Karpas-422 (cell line): Measurements from ENCODE around the gene CCDC85A. TPM values are rescaled to one million over a fixed set of nuclear protein-coding genes. Genes with fewer than 3 reads are reported as not detected.

Experiments used
- DNase-seq: peaks from one replicate; pipeline ENCODE4 v3.0.0-alpha.2; 2015
- H2AFZ ChIP-seq: fragments of 200-600 bp; sonication (generic); 2 replicates; pipeline ENCODE4 v1.6.1; 2014; ENCODE audit warnings: antibody characterized with exemption, low read length, mixed read lengths
- H3K27ac ChIP-seq: fragments of 200-600 bp; sonication (generic); 2 replicates; pipeline ENCODE4 v1.5.1; 2014; ENCODE audit warnings: mild to moderate bottlenecking, low read length, moderate library complexity
- H3K27me3 ChIP-seq: fragments of 200-600 bp; sonication (generic); 2 replicates; pipeline ENCODE4 v1.6.1; 2014; ENCODE audit warnings: low read length, mixed read lengths
- H3K36me3 ChIP-seq: fragments of 200-600 bp; sonication (generic); 2 replicates; pipeline ENCODE4 v1.6.1; 2014; ENCODE audit warnings: low read length, mixed read lengths; ENCODE audit not compliant: insufficient read depth
- H3K4me1 ChIP-seq: fragments of 200-600 bp; sonication (generic); 2 replicates; pipeline ENCODE4 v1.6.1; 2014; ENCODE audit warnings: mild to moderate bottlenecking, low read length, mixed read lengths
- H3K4me2 ChIP-seq: fragments of 200-600 bp; sonication (generic); 2 replicates; pipeline ENCODE4 v1.6.1; 2014; ENCODE audit warnings: low read length, low read depth, mild to moderate bottlenecking; ENCODE audit not compliant: poor library complexity, severe bottlenecking
- H3K4me3 ChIP-seq: fragments of 200-600 bp; sonication (generic); 2 replicates; pipeline ENCODE4 v1.5.1; 2014; ENCODE audit warnings: mild to moderate bottlenecking, antibody characterized with exemption, low read length, mixed read lengths
- H3K79me2 ChIP-seq: fragments of 200-600 bp; sonication (generic); 2 replicates; pipeline ENCODE4 v1.6.1; 2014; ENCODE audit warnings: mild to moderate bottlenecking, low read length, mixed read lengths
- H3K9ac ChIP-seq: fragments of 200-600 bp; sonication (generic); 2 replicates; pipeline ENCODE4 v1.6.0; 2014; ENCODE audit warnings: low read length
- H3K9me2 ChIP-seq: fragments of 200-600 bp; sonication (generic), shearing (Covaris generic); replicated peaks from 2 replicates; pipeline ENCODE4 v1.6.0; 2014; ENCODE audit warnings: mild to moderate bottlenecking, low read length, moderate library complexity; ENCODE audit not compliant: insufficient read depth
- H3K9me3 ChIP-seq: fragments of 300-700, 200-600 bp; sonication (generic); 2 replicates; pipeline ENCODE4 v1.6.1; 2014; ENCODE audit warnings: low read length, mixed read lengths
- H4K20me1 ChIP-seq: fragments of 200-600 bp; sonication (generic); 2 replicates; pipeline ENCODE4 v1.6.1; 2014; ENCODE audit warnings: mild to moderate bottlenecking, antibody characterized with exemption, low read length, low read depth; ENCODE audit not compliant: insufficient read depth
- total RNA-seq: library from RNA; depleted of rRNA; stranded (reverse); fragments of >200 nt; shearing (Covaris generic); gene quantifications from 2 replicates; pipeline ENCODE4 v1.2.3, GENCODE V29; 2014; ENCODE audit warnings: low replicate concordance

CCDC85A gene
- total RNA-seq, 1 experiment from 2014 or later: not detected

- Histone ChIP-seq H3K79me2 (no peaks in the 10 kb centered on the region), H3K4me1 (no peaks in the 10 kb centered on the region), H2AFZ (no peak overlapping the region), H3K9ac (no peak overlapping the region), H3K9me3 (no peaks in the 10 kb centered on the region), H3K27me3 (no peaks in the 10 kb centered on the region), H3K9me2 (no peaks in the 10 kb centered on the region), H3K4me2 (no peak overlapping the region), H4K20me1 (no peaks in the 10 kb centered on the region), H3K36me3 (no peaks in the 10 kb centered on the region), H3K4me3 (no peak overlapping the region), H3K27ac (no peak overlapping the region)
- DNase-seq: no peak
These were observed 766 bp downstream of the CCDC85A start for GRCh38 chr2:56184500-56185011.

GRCh38 chr2:56185101-56185581, 1.4 kb downstream of the CCDC85A start:
- no peak overlapping the region for H3K4me2 ChIP-seq
- H3K36me3 ChIP-seq: no peaks in the 10 kb centered on the region
- no peaks in the 10 kb centered on the region for H3K9me2 ChIP-seq
- no peaks in the 10 kb centered on the region for H3K9me3 ChIP-seq
- no peak overlapping the region for H2AFZ ChIP-seq
- H3K27me3 ChIP-seq: no peaks in the 10 kb centered on the region
- H3K27ac ChIP-seq: no peak overlapping the region
- H4K20me1 ChIP-seq: no peaks in the 10 kb centered on the region
- no peaks in the 10 kb centered on the region for H3K4me1 ChIP-seq
- no peak for DNase-seq
- no peaks in the 10 kb centered on the region for H3K79me2 ChIP-seq
- H3K4me3 ChIP-seq: no peak overlapping the region
- H3K9ac ChIP-seq: no peak overlapping the region

- H3K27ac ChIP-seq: no peak overlapping the region
- H3K4me2 ChIP-seq: no peak overlapping the region
- H3K9me3 ChIP-seq: no peaks in the 10 kb centered on the region
- H3K9ac ChIP-seq: no peak overlapping the region
- no peaks in the 10 kb centered on the region for H3K4me1 ChIP-seq
- no peaks in the 10 kb centered on the region for H3K27me3 ChIP-seq
- H3K4me3 ChIP-seq: no peak overlapping the region
- no peaks in the 10 kb centered on the region for H3K79me2 ChIP-seq
- no peaks in the 10 kb centered on the region for H3K9me2 ChIP-seq
- H4K20me1 ChIP-seq: no peaks in the 10 kb centered on the region
- H3K36me3 ChIP-seq: no peaks in the 10 kb centered on the region
- no peak for DNase-seq
- H2AFZ ChIP-seq: no peak overlapping the region
These were observed 1.8 kb downstream of the CCDC85A start for GRCh38 chr2:56185582-56186046.

DNA sequence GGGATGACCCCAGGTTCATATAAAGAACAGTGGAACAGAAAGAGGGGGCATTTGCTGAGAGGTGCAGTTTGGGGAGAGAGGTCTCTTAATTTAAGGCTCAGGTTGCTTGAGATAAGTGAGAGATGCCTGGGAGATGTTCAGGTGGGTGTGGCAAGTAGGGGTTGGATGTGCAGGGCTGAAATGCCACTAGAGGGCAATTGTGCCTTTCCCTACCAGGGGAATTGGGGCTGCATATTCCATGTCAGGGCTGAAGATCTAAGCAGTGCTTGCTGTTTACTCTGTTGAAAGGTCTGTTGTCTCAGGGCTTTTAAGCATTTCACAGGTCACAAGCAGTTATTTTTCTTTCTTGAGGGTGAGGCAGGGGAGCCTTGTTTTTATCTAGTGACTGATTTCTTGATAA, 7.8 kb downstream of the CCDC85A start:
- Histone ChIP-seq H3K27ac (no peak overlapping the region), H3K9me2 (no peaks in the 10 kb centered on the region), H3K4me3 (no peak overlapping the region), H3K4me1 (no peaks in the 10 kb centered on the region), H3K79me2 (no peaks in the 10 kb centered on the region), H3K36me3 (no peaks in the 10 kb centered on the region), H3K9ac (no peak overlapping the region), H3K9me3 (no peaks in the 10 kb centered on the region), H4K20me1 (no peaks in the 10 kb centered on the region), H2AFZ (no peak overlapping the region), H3K4me2 (no peak overlapping the region), H3K27me3 (no peaks in the 10 kb centered on the region)
- peak; percentile 53 for DNase-seq

DNA sequence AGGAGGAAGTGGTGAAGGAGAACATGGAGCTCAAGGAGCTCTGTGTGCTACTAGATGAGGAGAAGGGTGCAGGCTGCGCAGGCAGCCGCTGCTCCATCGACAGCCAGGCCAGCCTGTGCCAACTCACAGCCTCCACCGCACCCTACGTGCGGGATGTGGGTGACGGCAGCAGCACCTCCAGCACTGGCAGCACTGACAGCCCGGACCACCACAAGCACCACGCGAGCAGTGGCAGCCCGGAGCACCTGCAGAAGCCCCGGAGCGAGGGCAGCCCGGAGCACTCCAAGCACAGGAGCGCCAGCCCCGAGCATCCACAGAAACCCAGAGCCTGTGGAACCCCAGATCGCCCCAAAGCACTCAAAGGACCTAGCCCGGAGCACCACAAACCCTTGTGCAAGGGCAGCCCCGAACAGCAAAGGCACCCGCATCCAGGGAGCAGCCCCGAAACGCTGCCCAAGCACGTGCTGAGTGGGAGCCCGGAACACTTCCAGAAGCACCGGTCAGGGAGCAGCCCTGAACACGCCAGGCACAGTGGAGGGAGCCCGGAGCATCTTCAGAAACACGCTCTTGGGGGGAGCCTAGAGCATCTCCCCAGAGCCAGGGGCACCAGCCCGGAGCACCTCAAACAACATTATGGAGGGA, 9.0 kb downstream of the CCDC85A start:
- Histone ChIP-seq H3K27ac (no peak overlapping the region), H3K36me3 (no peaks in the 10 kb centered on the region), H3K9me2 (no peaks in the 10 kb centered on the region), H4K20me1 (no peaks in the 10 kb centered on the region), H3K4me2 (no peak overlapping the region), H3K79me2 (no peaks in the 10 kb centered on the region), H3K4me1 (no peaks in the 10 kb centered on the region), H2AFZ (no peak overlapping the region), H3K27me3 (no peaks in the 10 kb centered on the region), H3K9ac (no peak overlapping the region), H3K4me3 (no peak overlapping the region), H3K9me3 (no peaks in the 10 kb centered on the region)
- no peak for DNase-seq

GRCh38 chr2:56195563-56195962, 11.8 kb downstream of the CCDC85A start:
- H3K4me3 ChIP-seq: no peak overlapping the region
- H3K9ac ChIP-seq: no peak overlapping the region
- H2AFZ ChIP-seq: no peak overlapping the region
- no peaks in the 10 kb centered on the region for H3K4me1 ChIP-seq
- DNase-seq: no peak
- H4K20me1 ChIP-seq: no peaks in the 10 kb centered on the region
- no peaks in the 10 kb centered on the region for H3K27me3 ChIP-seq
- no peaks in the 10 kb centered on the region for H3K9me2 ChIP-seq
- H3K79me2 ChIP-seq: no peaks in the 10 kb centered on the region
- H3K4me2 ChIP-seq: no peak overlapping the region
- H3K27ac ChIP-seq: no peak overlapping the region
- H3K36me3 ChIP-seq: no peaks in the 10 kb centered on the region
- H3K9me3 ChIP-seq: no peaks in the 10 kb centered on the region

GRCh38 chr2:56197816-56198215, 14.0 kb downstream of the CCDC85A start:
- Histone ChIP-seq H3K9ac (no peak overlapping the region), H3K9me2 (no peaks in the 10 kb centered on the region), H3K27ac (no peak overlapping the region), H3K4me2 (no peak overlapping the region), H3K36me3 (no peaks in the 10 kb centered on the region), H3K79me2 (no peaks in the 10 kb centered on the region), H4K20me1 (no peaks in the 10 kb centered on the region), H3K9me3 (no peaks in the 10 kb centered on the region), H3K27me3 (no peaks in the 10 kb centered on the region), H3K4me1 (no peaks in the 10 kb centered on the region), H3K4me3 (no peak overlapping the region), H2AFZ (no peak overlapping the region)
- DNase-seq: no peak

GRCh38 chr2:56198936-56199335, 15.1 kb downstream of the CCDC85A start:
- Histone ChIP-seq H3K79me2 (no peaks in the 10 kb centered on the region), H3K36me3 (no peaks in the 10 kb centered on the region), H3K4me2 (no peak overlapping the region), H3K9ac (no peak overlapping the region), H3K4me3 (no peak overlapping the region), H4K20me1 (no peaks in the 10 kb centered on the region), H3K27ac (no peak overlapping the region), H3K27me3 (no peaks in the 10 kb centered on the region), H3K9me2 (no peaks in the 10 kb centered on the region), H2AFZ (no peak overlapping the region), H3K9me3 (no peaks in the 10 kb centered on the region), H3K4me1 (no peaks in the 10 kb centered on the region)
- no peak for DNase-seq
